Sigmoid colon (tissue), 7 donors: ENCODE results near the gene GPHN. TPM values are rescaled to one million over a fixed set of nuclear protein-coding genes. Genes with fewer than 3 reads are reported as not detected.

Source experiments
- DNase-seq: peaks from one replicate; pipeline ENCODE4 v3.0.0-alpha.2; 2019
- H3K27ac ChIP-seq, 4 donors: fragments of 200-600 bp; sonication (generic); one replicate each; pipeline ENCODE4 v1.5.1; 2016 to 2019; ENCODE audit warnings: mild to moderate bottlenecking in 1 of 4
- H3K27me3 ChIP-seq, 3 donors: fragments of 200-600 bp; sonication (generic); one replicate each; pipeline ENCODE4 v1.5.1; 2019; ENCODE audit warnings: mild to moderate bottlenecking in 1 of 3
- H3K36me3 ChIP-seq, 4 donors: fragments of 200-600 bp; sonication (generic); one replicate each; pipeline ENCODE4 v1.5.1; 2016 to 2019
- H3K4me1 ChIP-seq, 4 donors: fragments of 200-600 bp; sonication (generic); one replicate each; pipeline ENCODE4 v1.5.1; 2017 to 2019
- H3K4me3 ChIP-seq, 4 donors: fragments of 200-600 bp; sonication (generic); one replicate each; pipeline ENCODE4 v1.5.1; 2017 to 2019; ENCODE audit warnings: mild to moderate bottlenecking in 2 of 4, moderate library complexity in 1 of 4
- H3K9me3 ChIP-seq, 4 donors: fragments of 200-600 bp in 3 of 4; sonication (generic) in 3 of 4; one replicate each; pipeline versions ENCODE4 v1.5.1 to v1.6.1; 2013 to 2019
- EP300 ChIP-seq, 4 donors: sonication (generic); formaldehyde crosslinking; IDR thresholded peaks; one replicate each; pipeline ENCODE4 v1.6.1; 2017; ENCODE audit warnings: antibody characterized with exemption in 4 of 4
- POLR2A ChIP-seq, 2 donors: fragments of 450-650 bp; IDR thresholded peaks; one replicate each; pipeline ENCODE4 v1.6.1; 2016; ENCODE audit warnings: antibody characterized with exemption in 2 of 2, mild to moderate bottlenecking in 2 of 2, moderate library complexity in 2 of 2
- POLR2AphosphoS5 ChIP-seq, 4 donors: sonication (generic); formaldehyde crosslinking; IDR thresholded peaks; one replicate each; pipeline ENCODE4 v1.6.1; 2017; ENCODE audit warnings: antibody characterized with exemption in 4 of 4
- WGBS, 2 donors: extraction: QIAGEN DNeasy Blood & Tissue Kit; methylation state at CpG; one replicate each; pipeline ENCODE4 v1.1.7; 2013; 5-methylcytosine and 5-hydroxymethylcytosine counted together
- intact Hi-C: fragments of 100-400 bp; cut with DNase I; formaldehyde crosslinking; loops from one replicate; pipeline ENCODE4 v1.15.1; 2023
- polyA plus RNA-seq, 3 donors: library from polyadenylated mRNA; stranded (reverse); fragments of 200-250 nt; gene quantifications; one replicate each; pipeline ENCODE4 v1.2.3, GENCODE V29; 2013
- total RNA-seq, 4 donors: library from RNA; depleted of rRNA; stranded (reverse); fragments of >200 nt; gene quantifications; one replicate each; pipeline ENCODE4 v1.1.0, GENCODE V29; 2016
- TF ChIP-seq, protein P1 (sequence below), 4 experiments: fragments of 450-650 bp in 3 of 4; fragments of 200-600 bp in 1 of 4; IDR thresholded peaks; one replicate each; pipeline ENCODE4 v1.5.1; 2016 to 2019; ENCODE audit warnings: antibody characterized with exemption in 4 of 4, mild to moderate bottlenecking in 3 of 4, moderate library complexity in 2 of 4
- donor health status: healthy with polysubstance abuse.
- donor health status: Bipolar disorder and iron deficiency.
- donor health status: healthy.

The GPHN gene
- total and polyA plus RNA-seq, 7 donors, result 5.4 to 20.3 (median 14.1) TPM

DNA sequence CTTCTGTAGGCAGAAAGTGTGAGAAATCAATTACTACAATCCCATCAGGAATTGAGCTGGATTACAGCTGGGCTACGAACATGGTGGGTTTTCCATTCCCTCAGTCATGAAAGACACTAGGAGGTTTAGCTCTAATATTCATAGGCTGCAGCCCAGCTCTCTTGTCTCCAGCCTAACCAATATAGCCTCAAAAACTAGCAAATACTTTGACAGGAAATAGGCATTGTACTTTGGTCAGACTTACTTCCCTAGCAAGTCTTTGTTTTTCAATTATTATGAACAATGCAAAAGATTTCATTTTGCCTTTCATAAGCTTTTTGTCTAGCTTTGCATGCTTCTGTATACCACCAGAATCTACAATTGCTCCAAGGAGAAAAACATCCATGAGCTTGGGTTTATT is 296.2 kb downstream of the GPHN start:
- Histone ChIP-seq H3K9me3 (peaks cover 0 to 3% (median 0%) of the 10 kb centered on the region in 4 donors), H3K27ac (no peak overlapping the region), H3K4me1 (no peaks in the 10 kb centered on the region), H3K4me3 (no peak overlapping the region), H3K36me3 (no peaks in the 10 kb centered on the region), H3K27me3 (no peaks in the 10 kb centered on the region)
- WGBS, 2 donors, result 89 to 90% methylated on average over 1 of the region's 1 CpG
- intact Hi-C loops, result no loop called here
- no peak for DNase-seq
- TF ChIP-seq POLR2A (IDR thresholded peaks at IDR 0.05), result no peak
- TF ChIP-seq EP300 (IDR thresholded peaks at IDR 0.05), result no peak
- no peak for TF ChIP-seq POLR2AphosphoS5 (IDR thresholded peaks at IDR 0.05)
- TF ChIP-seq, protein P1, sequence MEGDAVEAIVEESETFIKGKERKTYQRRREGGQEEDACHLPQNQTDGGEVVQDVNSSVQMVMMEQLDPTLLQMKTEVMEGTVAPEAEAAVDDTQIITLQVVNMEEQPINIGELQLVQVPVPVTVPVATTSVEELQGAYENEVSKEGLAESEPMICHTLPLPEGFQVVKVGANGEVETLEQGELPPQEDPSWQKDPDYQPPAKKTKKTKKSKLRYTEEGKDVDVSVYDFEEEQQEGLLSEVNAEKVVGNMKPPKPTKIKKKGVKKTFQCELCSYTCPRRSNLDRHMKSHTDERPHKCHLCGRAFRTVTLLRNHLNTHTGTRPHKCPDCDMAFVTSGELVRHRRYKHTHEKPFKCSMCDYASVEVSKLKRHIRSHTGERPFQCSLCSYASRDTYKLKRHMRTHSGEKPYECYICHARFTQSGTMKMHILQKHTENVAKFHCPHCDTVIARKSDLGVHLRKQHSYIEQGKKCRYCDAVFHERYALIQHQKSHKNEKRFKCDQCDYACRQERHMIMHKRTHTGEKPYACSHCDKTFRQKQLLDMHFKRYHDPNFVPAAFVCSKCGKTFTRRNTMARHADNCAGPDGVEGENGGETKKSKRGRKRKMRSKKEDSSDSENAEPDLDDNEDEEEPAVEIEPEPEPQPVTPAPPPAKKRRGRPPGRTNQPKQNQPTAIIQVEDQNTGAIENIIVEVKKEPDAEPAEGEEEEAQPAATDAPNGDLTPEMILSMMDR (IDR thresholded peaks at IDR 0.05), result no peak

DNA sequence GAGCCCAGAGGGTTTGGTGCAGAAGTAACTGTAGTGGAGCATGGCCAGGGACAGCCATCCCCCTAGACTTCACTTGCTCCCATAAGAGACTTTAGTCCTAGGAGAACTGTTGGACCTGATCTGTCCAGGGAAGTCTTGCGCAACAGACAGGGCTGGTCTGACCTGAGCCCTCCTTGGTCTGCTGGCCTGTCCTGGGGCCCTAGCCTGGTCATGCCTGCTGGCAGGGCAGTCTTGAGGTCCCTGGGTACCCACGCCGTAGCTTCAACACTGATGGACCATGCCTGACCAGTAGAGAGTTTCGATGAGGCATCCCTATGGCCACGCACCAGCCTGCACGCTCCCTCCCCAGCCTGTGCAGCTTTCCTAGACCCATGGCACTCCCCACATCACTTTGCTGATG is 305.7 kb downstream of the GPHN start:
- no peak overlapping the region for H3K4me3 ChIP-seq
- no peak for DNase-seq
- intact Hi-C loops, result no loop called here
- TF ChIP-seq POLR2AphosphoS5 (IDR thresholded peaks at IDR 0.05), result no peak
- H3K36me3 ChIP-seq, result peaks cover 0 to 16% (median 10%) of the 10 kb centered on the region in 4 donors
- no peak overlapping the region for H3K27ac ChIP-seq
- H3K4me1 ChIP-seq, result no peaks in the 10 kb centered on the region
- 90 to 98% methylated on average over 6 of the region's 6 CpGs for WGBS, 2 donors
- H3K9me3 ChIP-seq, result peaks cover 0 to 15% (median 6%) of the 10 kb centered on the region in 4 donors
- H3K27me3 ChIP-seq, result no peaks in the 10 kb centered on the region

DNA sequence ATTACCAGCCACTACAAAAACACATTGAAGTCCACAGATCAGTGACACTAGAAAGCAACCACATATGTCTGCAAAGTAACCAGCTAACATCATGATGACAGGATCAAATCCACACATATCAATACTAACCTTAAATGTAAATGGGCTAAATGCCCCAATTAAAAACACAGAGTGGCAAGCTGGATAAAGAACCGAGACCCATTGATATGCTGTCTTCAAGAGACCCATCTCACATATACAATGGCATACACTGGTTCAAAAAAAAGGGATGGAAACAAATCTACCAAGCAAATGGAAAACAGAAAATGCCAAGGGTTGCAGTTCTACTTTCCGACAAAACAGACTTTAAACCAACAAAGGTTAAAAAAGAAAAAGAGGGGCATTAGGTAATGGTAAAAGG is 307.7 kb downstream of the GPHN start:
- intact Hi-C loops, result no loop called here
- DNase-seq, result no peak
- Histone ChIP-seq H3K9me3 (peaks cover 0 to 15% (median 6%) of the 10 kb centered on the region in 4 donors), H3K27ac (no peak overlapping the region), H3K4me3 (no peak overlapping the region), H3K27me3 (no peaks in the 10 kb centered on the region), H3K36me3 (peaks cover 0 to 16% (median 10%) of the 10 kb centered on the region in 4 donors), H3K4me1 (no peaks in the 10 kb centered on the region)
- TF ChIP-seq EP300 (IDR thresholded peaks at IDR 0.05) (no peak), POLR2AphosphoS5 (IDR thresholded peaks at IDR 0.05) (no peak), POLR2A (IDR thresholded peaks at IDR 0.05) (no peak)
- TF ChIP-seq, protein P1 (IDR thresholded peaks at IDR 0.05), result no peak
- WGBS, 2 donors, result 94 to 96% methylated on average over 2 of the region's 2 CpGs

DNA sequence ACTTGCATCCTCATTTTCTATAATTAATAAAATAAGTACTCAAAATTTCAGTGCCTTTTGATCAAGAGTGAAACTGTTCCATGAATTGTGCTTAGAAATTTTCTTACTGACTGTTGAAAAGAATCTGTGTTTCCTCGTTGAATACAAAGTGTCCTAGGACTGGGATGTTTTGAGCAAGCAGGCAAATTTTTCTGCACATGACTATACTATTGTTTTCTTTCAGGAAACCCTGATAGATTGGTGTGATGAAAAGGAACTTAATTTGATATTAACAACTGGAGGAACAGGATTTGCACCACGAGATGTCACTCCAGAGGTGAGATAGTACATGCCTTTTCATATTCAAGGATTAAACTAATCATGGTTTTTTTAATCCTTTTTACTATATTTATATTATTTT is 316.3 kb downstream of the GPHN start:
- 74 to 77% methylated on average over 2 of the region's 2 CpGs for WGBS, 2 donors
- Histone ChIP-seq H3K4me3 (no peak overlapping the region), H3K36me3 (no peaks in the 10 kb centered on the region), H3K9me3 (no peaks in the 10 kb centered on the region), H3K4me1 (no peaks in the 10 kb centered on the region), H3K27ac (no peak overlapping the region), H3K27me3 (no peaks in the 10 kb centered on the region)
- no peak for DNase-seq
- intact Hi-C loops, result no loop called here
- no peak for TF ChIP-seq POLR2A (IDR thresholded peaks at IDR 0.05)
- TF ChIP-seq POLR2AphosphoS5 (IDR thresholded peaks at IDR 0.05), result no peak
- TF ChIP-seq, protein P1 (IDR thresholded peaks at IDR 0.05), result no peak
- TF ChIP-seq EP300 (IDR thresholded peaks at IDR 0.05), result no peak

DNA sequence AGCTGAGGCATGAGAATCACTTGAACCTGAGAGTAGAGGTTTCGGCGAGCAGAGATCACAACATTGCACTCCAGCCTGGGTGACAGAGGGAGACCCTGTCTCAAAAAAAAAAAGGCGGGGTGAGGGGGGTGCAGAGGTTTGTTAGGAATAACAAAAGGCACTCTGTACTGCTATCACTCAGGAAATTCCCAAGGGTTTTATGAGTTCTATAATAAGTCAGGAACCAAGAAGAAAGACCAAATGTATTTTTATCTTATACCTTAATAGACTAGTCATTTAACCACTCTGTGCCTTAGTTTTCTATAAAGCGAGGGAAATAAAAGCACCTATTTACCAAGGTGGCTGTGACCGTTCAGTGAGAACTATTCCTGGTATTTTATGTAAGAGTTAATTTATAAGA is 319.2 kb downstream of the GPHN start:
- WGBS, 2 donors, result 81 to 88% methylated on average over 5 of the region's 5 CpGs
- Histone ChIP-seq H3K4me1 (no peaks in the 10 kb centered on the region), H3K27me3 (no peaks in the 10 kb centered on the region), H3K9me3 (no peaks in the 10 kb centered on the region), H3K27ac (no peak overlapping the region), H3K4me3 (no peak overlapping the region), H3K36me3 (no peaks in the 10 kb centered on the region)
- TF ChIP-seq POLR2A (IDR thresholded peaks at IDR 0.05), result no peak
- TF ChIP-seq, protein P1 (IDR thresholded peaks at IDR 0.05), result no peak
- DNase-seq, result no peak
- intact Hi-C loops, result no loop called here
